WTC11 (cell line): ENCODE measurements around the gene NPAS2.

Experiments used
- AR ChIP-seq: fragments of 250-450 bp; sonication (Bioruptor Pico); IDR thresholded peaks from 2 replicates; pipeline ENCODE4 v1.9.0; 2021; ENCODE audit warnings: mild to moderate bottlenecking
- CTCF ChIP-seq: fragments of 200-600 bp; IDR thresholded peaks from 2 replicates; pipeline ENCODE4 v1.8.0; 2022; ENCODE audit warnings: antibody characterized with exemption
- E2F4 ChIP-seq: sonication (generic); formaldehyde crosslinking; IDR thresholded peaks from 2 replicates; pipeline ENCODE4 v1.8.1; 2022; ENCODE audit warnings: low read depth, mild to moderate bottlenecking, moderate library complexity, missing genetic modification reagents, borderline replicate concordance
- ESRRA ChIP-seq: sonication (generic); formaldehyde crosslinking; IDR thresholded peaks from 2 replicates; pipeline ENCODE4 v1.8.1; 2022; ENCODE audit warnings: mild to moderate bottlenecking, missing genetic modification reagents, borderline replicate concordance
- FOXJ3 ChIP-seq: sonication (generic); formaldehyde crosslinking; IDR thresholded peaks from 2 replicates; pipeline ENCODE4 v1.9.0; 2021; ENCODE audit warnings: missing genetic modification reagents, mild to moderate bottlenecking, borderline replicate concordance
- HMGXB4 ChIP-seq: sonication (generic); formaldehyde crosslinking; IDR thresholded peaks from 2 replicates; pipeline ENCODE4 v1.8.1; 2023; ENCODE audit warnings: mild to moderate bottlenecking, moderate library complexity, missing genetic modification reagents
- IRF2 ChIP-seq: sonication (generic); formaldehyde crosslinking; IDR thresholded peaks from 2 replicates; pipeline ENCODE4 v1.8.0; 2022; ENCODE audit warnings: low read depth, missing genetic modification reagents, borderline replicate concordance
- MYBL2 ChIP-seq: sonication (generic); formaldehyde crosslinking; IDR thresholded peaks from 2 replicates; pipeline ENCODE4 v1.8.1; 2023; ENCODE audit warnings: mild to moderate bottlenecking, moderate library complexity, missing genetic modification reagents
- NFYB ChIP-seq: sonication (generic); formaldehyde crosslinking; conservative IDR thresholded peaks from 2 replicates; pipeline ENCODE4 v1.8.0; 2022; ENCODE audit warnings: low read depth, missing genetic modification reagents
- PREB ChIP-seq: sonication (generic); formaldehyde crosslinking; IDR thresholded peaks from 2 replicates; pipeline ENCODE4 v1.8.1; 2022; ENCODE audit warnings: mild to moderate bottlenecking, missing genetic modification reagents, moderate library complexity, borderline replicate concordance
- RELA ChIP-seq: sonication (generic); formaldehyde crosslinking; IDR thresholded peaks from 2 replicates; pipeline ENCODE4 v1.8.1; 2022; ENCODE audit warnings: missing genetic modification reagents, mild to moderate bottlenecking, borderline replicate concordance
- USF2 ChIP-seq: sonication (generic); formaldehyde crosslinking; IDR thresholded peaks from 2 replicates; pipeline ENCODE4 v1.8.1; 2023; ENCODE audit warnings: mild to moderate bottlenecking, missing genetic modification reagents, moderate library complexity
- ZNF121 ChIP-seq: sonication (generic); formaldehyde crosslinking; IDR thresholded peaks from 2 replicates; pipeline ENCODE4 v1.8.0; 2023; ENCODE audit warnings: missing genetic modification reagents
- ZNF232 ChIP-seq: sonication (generic); formaldehyde crosslinking; IDR thresholded peaks from 2 replicates; pipeline ENCODE4 v1.8.0; 2022; ENCODE audit warnings: mild to moderate bottlenecking, missing genetic modification reagents

- TF ChIP-seq CTCF (no peak), IRF2 (CRISPR knock-in tag) (no peak), NFYB (no peak), USF2 (CRISPR knock-in tag) (no peak), E2F4 (CRISPR knock-in tag) (no peak), FOXJ3 (no peak), PREB (CRISPR knock-in tag) (no peak), ESRRA (CRISPR knock-in tag) (no peak), AR (no peak), HMGXB4 (CRISPR knock-in tag) (no peak), ZNF232 (no peak), ZNF121 (CRISPR knock-in tag) (no peak), RELA (CRISPR knock-in tag) (no peak), MYBL2 (CRISPR knock-in tag) (no peak)
Measured at GRCh38 chr2:100779908-100780202, 40.1 kb upstream of the NPAS2 start.
